HEK293 (cell line): ENCODE data around the gene MARCO.

Experiments
- CTCF ChIA-PET: fragments of 350-600 bp; formaldehyde crosslinking; extraction: SDS; loops from one replicate; lab custom pipeline; 2021; ENCODE audit warnings: antibody characterized with exemption; lab: Yijun Ruan, JAX
- POLR2A ChIA-PET: fragments of 300-600 bp; formaldehyde crosslinking; extraction: SDS; loops from one replicate; lab custom pipeline; 2020; ENCODE audit warnings: antibody characterized with exemption, inconsistent platforms; lab: Yijun Ruan, JAX
- H3K27ac ChIP-seq: fragments of 200-500 bp; sonication (Bioruptor generic); 2 replicates; pipeline ENCODE4 v1.5.1; 2014; ENCODE audit warnings: low read depth, low read length, control low read depth, inconsistent platforms; ENCODE audit errors: extremely low read depth
- H3K36me3 ChIP-seq, 2 experiments: fragments of 200-500 bp in 1 of 2; sonication (Bioruptor generic) in 1 of 2; 1 replicate in 1 of 2; 2 replicates in 1 of 2; pipeline ENCODE4 v1.5.1; 2014 to 2017; ENCODE audit warnings: inconsistent platforms in 2 of 2, low read length in 2 of 2; ENCODE audit not compliant: control insufficient read depth in 2 of 2, insufficient read depth in 1 of 2
- H3K4me1 ChIP-seq: fragments of 200-500 bp; sonication (Bioruptor generic); 2 replicates; pipeline ENCODE4 v1.5.1; 2014; ENCODE audit warnings: mild to moderate bottlenecking, low read length, inconsistent platforms; ENCODE audit not compliant: control insufficient read depth, insufficient read depth
- H3K4me3 ChIP-seq: 2 replicates; pipeline ENCODE4 v1.5.1; 2011; ENCODE audit warnings: low read depth, mild to moderate bottlenecking, control low read depth, low read length, moderate library complexity
- H3K9me3 ChIP-seq: fragments of 200-500 bp; sonication (Bioruptor generic); 2 replicates; pipeline ENCODE4 v1.5.1; 2014; ENCODE audit warnings: low read depth, low read length, inconsistent platforms; ENCODE audit not compliant: control insufficient read depth, insufficient read depth
- KLF16 ChIP-seq: fragments of 450-650 bp; formaldehyde crosslinking; IDR thresholded peaks from 2 replicates; pipeline ENCODE4 v1.5.1; 2017; ENCODE audit warnings: missing biosample characterization, missing genetic modification characterization
- OVOL3 ChIP-seq: fragments of 450-650 bp; formaldehyde crosslinking; IDR thresholded peaks from 2 replicates; pipeline ENCODE4 v1.5.1; 2016; ENCODE audit warnings: missing biosample characterization, missing genetic modification characterization
- PBX3 ChIP-seq: sonication (generic); formaldehyde crosslinking; IDR thresholded peaks from 2 replicates; pipeline ENCODE4 v1.8.1; 2022; ENCODE audit warnings: mild to moderate bottlenecking, moderate library complexity, missing genetic modification reagents
- PRDM1 ChIP-seq: fragments of 450-650 bp; formaldehyde crosslinking; IDR thresholded peaks from 2 replicates; pipeline ENCODE4; 2016; ENCODE audit warnings: missing biosample characterization, missing genetic modification characterization
- WT1 ChIP-seq: fragments of 450-650 bp; formaldehyde crosslinking; IDR thresholded peaks from 2 replicates; pipeline ENCODE4 v1.5.1; 2016; ENCODE audit warnings: missing biosample characterization, missing genetic modification characterization
- ZBTB10 ChIP-seq: fragments of 450-650 bp; formaldehyde crosslinking; IDR thresholded peaks from 2 replicates; pipeline ENCODE4 v1.5.1; 2016; ENCODE audit warnings: missing biosample characterization, missing genetic modification characterization
- ZBTB17 ChIP-seq: fragments of 450-650 bp; formaldehyde crosslinking; IDR thresholded peaks from 2 replicates; pipeline ENCODE4 v1.5.1; 2016; ENCODE audit warnings: missing biosample characterization, missing genetic modification characterization
- ZBTB21 ChIP-seq: fragments of 450-650 bp; formaldehyde crosslinking; IDR thresholded peaks from 2 replicates; pipeline ENCODE4 v1.5.1; 2017; ENCODE audit warnings: missing biosample characterization, missing genetic modification characterization
- ZEB2 ChIP-seq: fragments of 450-650 bp; formaldehyde crosslinking; IDR thresholded peaks from 2 replicates; pipeline ENCODE4 v1.5.1; 2016; ENCODE audit warnings: missing biosample characterization, missing genetic modification characterization
- ZFP37 ChIP-seq: fragments of 450-650 bp; formaldehyde crosslinking; IDR thresholded peaks from 2 replicates; pipeline ENCODE4 v1.5.1; 2016; ENCODE audit warnings: missing biosample characterization, missing genetic modification characterization
- ZNF112 ChIP-seq: fragments of 450-650 bp; formaldehyde crosslinking; IDR thresholded peaks from 2 replicates; pipeline ENCODE4 v1.5.0; 2017; ENCODE audit warnings: missing biosample characterization, missing genetic modification characterization
- ZNF133 ChIP-seq: fragments of 450-650 bp; formaldehyde crosslinking; IDR thresholded peaks from 2 replicates; pipeline ENCODE4 v1.5.1; 2016; ENCODE audit warnings: missing biosample characterization, missing genetic modification characterization
- ZNF266 ChIP-seq: fragments of 450-650 bp; formaldehyde crosslinking; IDR thresholded peaks from 2 replicates; pipeline ENCODE4 v1.5.1; 2016; ENCODE audit warnings: missing biosample characterization, missing genetic modification characterization, low read depth
- ZNF391 ChIP-seq: fragments of 450-650 bp; formaldehyde crosslinking; IDR thresholded peaks from 2 replicates; pipeline ENCODE4 v1.5.1; 2016; ENCODE audit warnings: low read depth, missing biosample characterization, missing genetic modification characterization, borderline replicate concordance
- ZNF404 ChIP-seq: fragments of 450-650 bp; formaldehyde crosslinking; IDR thresholded peaks from 2 replicates; pipeline ENCODE4 v1.5.1; 2017; ENCODE audit warnings: missing biosample characterization, missing genetic modification characterization
- ZNF473 ChIP-seq: fragments of 450-650 bp; formaldehyde crosslinking; IDR thresholded peaks from 2 replicates; pipeline ENCODE4 v1.5.1; 2017; ENCODE audit warnings: missing biosample characterization, missing genetic modification characterization
- ZNF548 ChIP-seq: fragments of 450-650 bp; formaldehyde crosslinking; IDR thresholded peaks from 2 replicates; pipeline ENCODE4 v1.5.1; 2016; ENCODE audit warnings: missing biosample characterization, missing genetic modification characterization
- ZNF621 ChIP-seq: fragments of 450-650 bp; formaldehyde crosslinking; IDR thresholded peaks from 2 replicates; pipeline ENCODE4 v1.5.1; 2017; ENCODE audit warnings: missing biosample characterization, missing genetic modification characterization
- ZNF658 ChIP-seq: fragments of 450-650 bp; formaldehyde crosslinking; IDR thresholded peaks from 2 replicates; pipeline ENCODE4; 2016; ENCODE audit warnings: missing biosample characterization, missing genetic modification characterization
- ZNF830 ChIP-seq: fragments of 450-650 bp; IDR thresholded peaks from 2 replicates; pipeline ENCODE4 v1.5.0; 2018; ENCODE audit warnings: missing biosample characterization, missing genetic modification characterization, low read depth, mild to moderate bottlenecking, moderate library complexity
- ZNF837 ChIP-seq: fragments of 450-650 bp; formaldehyde crosslinking; IDR thresholded peaks from 2 replicates; pipeline ENCODE4 v1.5.1; 2016; ENCODE audit warnings: missing biosample characterization, missing genetic modification characterization
- ZNF843 ChIP-seq: fragments of 450-650 bp; formaldehyde crosslinking; IDR thresholded peaks from 2 replicates; pipeline ENCODE4 v1.5.1; 2016; ENCODE audit warnings: missing biosample characterization, missing genetic modification characterization
- ZSCAN16 ChIP-seq: fragments of 450-650 bp; formaldehyde crosslinking; IDR thresholded peaks from 2 replicates; pipeline ENCODE4 v1.5.1; 2016; ENCODE audit warnings: missing biosample characterization, missing genetic modification characterization
- ZSCAN23 ChIP-seq: fragments of 450-650 bp; formaldehyde crosslinking; IDR thresholded peaks from 2 replicates; pipeline ENCODE4 v1.5.1; 2016; ENCODE audit warnings: missing biosample characterization, missing genetic modification characterization
- ZXDB ChIP-seq: fragments of 450-650 bp; formaldehyde crosslinking; IDR thresholded peaks from 2 replicates; pipeline ENCODE4 v1.5.1; 2016; ENCODE audit warnings: missing biosample characterization, missing genetic modification characterization
- TF ChIP-seq, protein P1 (sequence below): IDR thresholded peaks from 2 replicates; pipeline ENCODE4 v1.6.1; 2011; ENCODE audit warnings: mild to moderate bottlenecking, low read depth, low read length, borderline replicate concordance
- TF ChIP-seq, protein P2 (sequence below): fragments of 450-650 bp; formaldehyde crosslinking; IDR thresholded peaks from 2 replicates; pipeline ENCODE4 v1.5.1; 2016; ENCODE audit warnings: missing biosample characterization, missing genetic modification characterization

Gene MARCO

DNA sequence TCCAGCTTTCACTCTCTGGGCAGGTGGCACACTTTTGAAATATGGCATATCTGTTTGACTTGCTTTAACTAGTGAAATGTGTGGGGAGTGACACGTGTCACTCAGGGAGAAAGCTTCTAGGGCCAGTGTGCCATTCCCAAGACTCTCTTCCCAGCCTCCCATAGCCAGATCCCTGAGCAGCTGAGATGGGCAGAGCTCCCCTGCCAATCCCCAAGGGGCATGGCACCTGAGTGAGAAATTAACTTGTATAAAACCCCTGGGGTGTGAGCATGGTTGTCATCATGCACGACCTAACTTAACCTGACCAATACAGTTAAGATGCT, 39.0 kb upstream of the MARCO start (continued):
- no peak for TF ChIP-seq ZNF266 (tag by site-specific recombination)
- TF ChIP-seq ZNF658 (tag by site-specific recombination) = no peak

DNA sequence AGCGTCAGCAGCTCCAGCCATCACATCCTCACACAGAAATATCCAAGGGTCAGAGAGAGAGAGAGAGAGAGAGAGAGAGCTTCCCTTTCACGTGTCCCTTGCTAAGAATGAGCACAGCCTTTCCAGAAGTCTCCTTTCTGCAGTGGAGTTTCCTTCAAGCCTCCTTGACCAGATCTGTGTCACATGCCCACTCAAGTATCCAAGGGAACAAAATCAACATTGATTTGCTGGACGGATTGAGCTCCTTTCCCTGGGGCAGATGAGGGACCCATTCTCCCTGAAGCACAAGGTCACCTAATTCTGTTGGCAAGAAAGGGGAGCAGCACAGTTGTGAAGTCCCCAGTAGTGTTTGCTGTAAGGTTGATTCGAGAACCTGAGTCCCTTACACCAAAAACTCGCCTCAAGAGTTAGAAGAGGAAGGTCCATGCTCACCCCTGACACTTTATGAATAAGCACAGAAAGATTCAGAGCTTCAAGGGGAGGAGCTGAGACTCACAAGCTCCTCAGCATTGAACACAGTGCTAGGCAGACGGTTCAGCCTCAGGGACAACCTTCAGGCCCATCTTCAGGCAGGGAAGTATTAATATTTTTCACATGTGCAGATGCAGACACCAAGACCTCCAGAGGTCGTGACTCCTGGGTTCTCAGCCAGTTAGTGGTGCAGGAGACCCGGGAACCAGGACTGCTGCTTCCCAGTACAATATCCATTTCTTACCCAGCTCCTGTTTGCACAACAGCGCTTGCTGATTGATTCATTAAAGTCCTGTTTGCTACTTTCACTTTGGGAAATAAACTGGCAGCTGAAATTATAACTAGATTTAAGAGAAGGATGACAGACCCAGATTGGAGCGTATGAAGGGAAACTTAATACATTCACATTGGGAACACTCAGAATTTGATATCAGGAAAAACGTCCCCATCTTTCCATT, 38.2 kb upstream of the MARCO start:
- TF ChIP-seq ZNF621 (tag by site-specific recombination) (no peak), OVOL3 (tag by site-specific recombination) (no peak), ZNF391 (tag by site-specific recombination) (no peak), ZNF133 (tag by site-specific recombination) (no peak), WT1 (tag by site-specific recombination) (no peak), ZSCAN23 (tag by site-specific recombination) (no peak), ZSCAN16 (no peak), ZBTB17 (tag by site-specific recombination) (no peak), ZEB2 (tag by site-specific recombination) (no peak)
- TF ChIP-seq, all 188 proteins: peak for 0
- H3K4me1 ChIP-seq = no peaks in the 10 kb centered on the region
- H3K27ac ChIP-seq = no peak overlapping the region
- ChIA-PET CTCF (no interaction called here), POLR2A (no interaction called here)
- no peak overlapping the region for H3K4me3 ChIP-seq
- H3K36me3 ChIP-seq = no peaks in the 10 kb centered on the region
- H3K9me3 ChIP-seq = no peaks in the 10 kb centered on the region

GRCh38 chr2:118905206-118905605, 36.8 kb upstream of the MARCO start:
- H3K4me1 ChIP-seq = no peaks in the 10 kb centered on the region

More at GRCh38 chr2:118905206-118905605, 36.8 kb upstream of the MARCO start:
- Histone ChIP-seq H3K9me3 (no peaks in the 10 kb centered on the region), H3K4me3 (no peak overlapping the region), H3K27ac (no peak overlapping the region), H3K36me3 (no peaks in the 10 kb centered on the region)
- ChIA-PET POLR2A (no interaction called here), CTCF (no interaction called here)
- TF ChIP-seq ZNF548 (tag by site-specific recombination) = no peak
- no peak for TF ChIP-seq ZNF843 (tag by site-specific recombination)
- no peak for TF ChIP-seq KLF16 (tag by site-specific recombination)
- no peak for TF ChIP-seq ZNF837 (tag by site-specific recombination)
- no peak for TF ChIP-seq ZNF830 (tag by site-specific recombination)
- TF ChIP-seq ZNF473 (tag by site-specific recombination) = no peak
- no peak for TF ChIP-seq ZNF404 (tag by site-specific recombination)
- no peak for TF ChIP-seq ZXDB (tag by site-specific recombination)
- TF ChIP-seq, protein P1, sequence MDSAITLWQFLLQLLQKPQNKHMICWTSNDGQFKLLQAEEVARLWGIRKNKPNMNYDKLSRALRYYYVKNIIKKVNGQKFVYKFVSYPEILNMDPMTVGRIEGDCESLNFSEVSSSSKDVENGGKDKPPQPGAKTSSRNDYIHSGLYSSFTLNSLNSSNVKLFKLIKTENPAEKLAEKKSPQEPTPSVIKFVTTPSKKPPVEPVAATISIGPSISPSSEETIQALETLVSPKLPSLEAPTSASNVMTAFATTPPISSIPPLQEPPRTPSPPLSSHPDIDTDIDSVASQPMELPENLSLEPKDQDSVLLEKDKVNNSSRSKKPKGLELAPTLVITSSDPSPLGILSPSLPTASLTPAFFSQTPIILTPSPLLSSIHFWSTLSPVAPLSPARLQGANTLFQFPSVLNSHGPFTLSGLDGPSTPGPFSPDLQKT = no peak
- no peak for TF ChIP-seq ZFP37 (tag by site-specific recombination)
- TF ChIP-seq PRDM1 (tag by site-specific recombination) = no peak
- TF ChIP-seq, protein P2, sequence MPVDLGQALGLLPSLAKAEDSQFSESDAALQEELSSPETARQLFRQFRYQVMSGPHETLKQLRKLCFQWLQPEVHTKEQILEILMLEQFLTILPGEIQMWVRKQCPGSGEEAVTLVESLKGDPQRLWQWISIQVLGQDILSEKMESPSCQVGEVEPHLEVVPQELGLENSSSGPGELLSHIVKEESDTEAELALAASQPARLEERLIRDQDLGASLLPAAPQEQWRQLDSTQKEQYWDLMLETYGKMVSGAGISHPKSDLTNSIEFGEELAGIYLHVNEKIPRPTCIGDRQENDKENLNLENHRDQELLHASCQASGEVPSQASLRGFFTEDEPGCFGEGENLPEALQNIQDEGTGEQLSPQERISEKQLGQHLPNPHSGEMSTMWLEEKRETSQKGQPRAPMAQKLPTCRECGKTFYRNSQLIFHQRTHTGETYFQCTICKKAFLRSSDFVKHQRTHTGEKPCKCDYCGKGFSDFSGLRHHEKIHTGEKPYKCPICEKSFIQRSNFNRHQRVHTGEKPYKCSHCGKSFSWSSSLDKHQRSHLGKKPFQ = no peak
- TF ChIP-seq PBX3 (CRISPR knock-in tag) = no peak
- no peak for TF ChIP-seq ZBTB21
- no peak for TF ChIP-seq ZBTB10 (tag by site-specific recombination)
- no peak for TF ChIP-seq ZNF112 (tag by site-specific recombination)
